Activated CD4-positive, alpha-beta T cell treated with anti-CD3 and anti-CD28 coated beads, Interleukin-2, amount 10 ng/mL, durations not matched to agents 24 days and 14 days (primary cell): ENCODE data around the gene ITM2B. TPM values are rescaled to one million over a fixed set of nuclear protein-coding genes. Genes with fewer than 3 reads are reported as not detected.

ENCODE experiments used
- DNase-seq: peaks from one replicate; pipeline ENCODE4 v3.0.0; 2022
- H3K27ac Mint-ChIP-seq: one replicate; pipeline ENCODE4 v1.8.0; 2022; ENCODE audit warnings: mild to moderate bottlenecking, mixed read lengths
- H3K27me3 Mint-ChIP-seq: one replicate; pipeline ENCODE4 v1.8.0; 2022; ENCODE audit warnings: mixed read lengths
- H3K36me3 Mint-ChIP-seq: one replicate; pipeline ENCODE4 v1.8.0; 2022; ENCODE audit warnings: low read depth, mild to moderate bottlenecking, mixed read lengths
- H3K4me1 Mint-ChIP-seq: one replicate; pipeline ENCODE4 v1.8.0; 2021; ENCODE audit warnings: mixed read lengths
- H3K4me3 Mint-ChIP-seq: one replicate; pipeline ENCODE4 v1.8.0; 2022; ENCODE audit warnings: mild to moderate bottlenecking, moderate library complexity, mixed read lengths
- H3K9me3 Mint-ChIP-seq: one replicate; pipeline ENCODE4 v1.8.0; 2021; ENCODE audit warnings: mixed read lengths
- intact Hi-C: fragments of 100-400 bp; cut with micrococcal nuclease; formaldehyde crosslinking; loops from one replicate; pipeline ENCODE4 v1.15.1; 2023
- total RNA-seq: library from RNA; stranded (reverse); gene quantifications from 2 replicates; pipeline ENCODE4 v1.2.3, GENCODE V29; 2022

Gene ITM2B
- total RNA-seq, 1 donor from 2014 or later: 51.7 TPM

GRCh38 chr13:48317511-48318376 is 84.7 kb downstream of the ITM2B start:
- intact Hi-C loops: no loop called here

GRCh38 chr13:48318377-48318811 is 85.4 kb downstream of the ITM2B start:
- peaks cover 13% of the 10 kb centered on the region for H3K9me3 Mint-ChIP-seq
- H3K27me3 Mint-ChIP-seq: peaks cover 4% of the 10 kb centered on the region
- H3K36me3 Mint-ChIP-seq: peaks cover 58% of the 10 kb centered on the region
- peak overlapping the region; percentile 23 for H3K4me3 Mint-ChIP-seq
- intact Hi-C loops: no loop called here
- no peak for DNase-seq
- peaks cover 22% of the 10 kb centered on the region for H3K4me1 Mint-ChIP-seq
- H3K27ac Mint-ChIP-seq: no peak overlapping the region

More at GRCh38 chr13:48317511-48318376, 84.7 kb downstream of the ITM2B start:
- Mint-ChIP-seq H3K27me3 (peaks cover 4% of the 10 kb centered on the region), H3K9me3 (peaks cover 11% of the 10 kb centered on the region), H3K4me1 (peaks cover 22% of the 10 kb centered on the region), H3K36me3 (peaks cover 61% of the 10 kb centered on the region), H3K4me3 (no peak overlapping the region), H3K27ac (no peak overlapping the region)
- no peak for DNase-seq

DNA sequence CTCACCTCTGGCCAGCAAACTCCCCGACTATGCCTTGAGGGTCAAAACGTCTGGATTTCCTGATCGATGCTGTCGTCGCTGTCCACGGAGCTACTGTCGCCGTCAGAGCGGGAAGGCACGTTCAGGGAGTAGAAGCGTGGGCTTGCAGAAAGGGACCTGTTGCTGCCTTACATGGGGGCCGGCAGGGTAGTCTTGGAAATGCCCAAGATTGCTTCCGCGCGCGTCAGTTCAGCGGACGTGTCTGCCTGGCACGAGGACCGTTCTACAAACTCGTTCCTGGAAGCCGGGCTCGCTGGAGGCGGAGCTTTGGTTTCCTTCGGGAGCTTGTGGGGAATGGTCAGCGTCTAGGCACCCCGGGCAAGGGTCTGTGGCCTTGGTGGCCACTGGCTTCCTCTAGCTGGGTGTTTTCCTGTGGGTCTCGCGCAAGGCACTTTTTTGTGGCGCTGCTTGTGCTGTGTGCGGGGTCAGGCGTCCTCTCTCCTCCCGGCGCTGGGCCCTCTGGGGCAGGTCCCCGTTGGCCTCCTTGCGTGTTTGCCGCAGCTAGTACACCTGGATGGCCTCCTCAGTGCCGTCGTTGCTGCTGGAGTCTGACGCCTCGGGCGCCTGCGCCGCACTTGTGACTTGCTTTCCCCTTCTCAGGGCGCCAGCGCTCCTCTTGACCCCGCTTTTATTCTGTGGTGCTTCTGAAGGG is 86.0 kb downstream of the ITM2B start:
- H3K27me3 Mint-ChIP-seq: peaks cover 4% of the 10 kb centered on the region
- H3K4me1 Mint-ChIP-seq: peaks cover 23% of the 10 kb centered on the region
- H3K27ac Mint-ChIP-seq: no peak overlapping the region
- peaks cover 13% of the 10 kb centered on the region for H3K9me3 Mint-ChIP-seq
- H3K36me3 Mint-ChIP-seq: peaks cover 57% of the 10 kb centered on the region
- intact Hi-C loops: no loop called here
- H3K4me3 Mint-ChIP-seq: peak overlapping the region; percentile 65
- no peak for DNase-seq

Other genes with a start within 250 kb of the ITM2B start
- gene SUCLA2, start 231.9 kb upstream of the ITM2B start, total RNA-seq: 44.6 and 45.3 TPM in 2 replicates
- 18.2 and 19.1 TPM in 2 replicates for gene NUDT15, start 195.5 kb upstream of the ITM2B start, total RNA-seq
- gene MED4, start 138.1 kb upstream of the ITM2B start, total RNA-seq: 61.8 and 63.5 TPM in 2 replicates
- 27.3 and 29.0 TPM in 2 replicates for gene RB1, start 70.5 kb downstream of the ITM2B start, total RNA-seq
- gene LPAR6, start 179.9 kb downstream of the ITM2B start, total RNA-seq: 3.9 and 4.2 TPM in 2 replicates